GM12878 (cell line): ENCODE data around the gene YBX2. TPM values are rescaled to one million over a fixed set of nuclear protein-coding genes. Genes with fewer than 3 reads are reported as not detected.

ENCODE experiments used
- ATAC-seq: fragments of 200-7000 bp; cut with Tn5 transposase; 3 replicates; pipeline ENCODE4 v1.9.1; 2020; ENCODE audit warnings: mild to moderate bottlenecking, moderate library complexity
- BruUV-seq: library from RNA; stranded (reverse); fragments of 400-500 nt; replicated peaks from 2 replicates; lab custom pipeline; 2021; lab: Mats Ljungman, UMichigan
- CTCF ChIA-PET: fragments of 300-600 bp; sonication (Branson Sonifier 250); formaldehyde crosslinking; extraction: SDS; loops from one replicate; lab custom pipeline; 2021; ENCODE audit warnings: inconsistent platforms; lab: Yijun Ruan, JAX
- POLR2A ChIA-PET: fragments of 350-600 bp; formaldehyde crosslinking; extraction: SDS; loops from one replicate; lab custom pipeline; 2021; ENCODE audit warnings: inconsistent platforms; lab: Charles Lee
- RAD21 ChIA-PET: fragments of 300-600 bp; sonication (Branson Sonifier 250); formaldehyde crosslinking; loops from one replicate; lab custom pipeline; 2023; ENCODE audit warnings: antibody characterized with exemption; ENCODE audit not compliant: unreplicated experiment; lab: Charles Lee
- SMC1A ChIA-PET: fragments of 300-600 bp; sonication (Branson Sonifier 250); formaldehyde crosslinking; loops from one replicate; lab custom pipeline; 2023; ENCODE audit not compliant: unreplicated experiment, uncharacterized antibody; lab: Charles Lee
- DNase-seq: peaks from one replicate; pipeline ENCODE4 v3.0.0-alpha.2; 2011; ENCODE audit warnings: low read depth, low spot score
- FAIRE-seq: peaks from 3 replicates; lab custom pipeline; 2011; peaks lifted over from hg19 to GRCh38; lab: Jason Lieb, UNC
- H2AFZ ChIP-seq: 2 replicates; pipeline ENCODE4 v1.6.0; 2011; ENCODE audit warnings: low read depth, low read length, control low read depth; ENCODE audit not compliant: control insufficient read depth
- H3K27ac ChIP-seq: 2 replicates; pipeline ENCODE4 v1.5.1; 2011; ENCODE audit warnings: control low read depth; ENCODE audit not compliant: control insufficient read depth, insufficient read depth
- H3K27me3 ChIP-seq, 2 experiments: replicated peaks in 1 of 2; 2 replicates each; pipeline versions ENCODE4 v1.6.0 to v1.6.1; 2011; ENCODE audit warnings: low read length in 1 of 2; ENCODE audit not compliant: control insufficient read depth in 2 of 2, insufficient read depth in 2 of 2
- H3K36me3 ChIP-seq, 2 experiments: 2 replicates each; pipeline ENCODE4 v1.5.1; 2011; ENCODE audit warnings: low read length in 1 of 2; ENCODE audit not compliant: control insufficient read depth in 2 of 2, insufficient read depth in 2 of 2
- H3K4me1 ChIP-seq: 2 replicates; pipeline ENCODE4 v1.6.1; 2011; ENCODE audit warnings: mild to moderate bottlenecking, low read length, moderate library complexity, mixed read lengths; ENCODE audit not compliant: control insufficient read depth, insufficient read depth
- H3K4me2 ChIP-seq: 2 replicates; pipeline ENCODE4 v1.6.0; 2011; ENCODE audit warnings: control low read depth; ENCODE audit not compliant: control insufficient read depth, insufficient read depth
- H3K4me3 ChIP-seq: fragments of 200-600 bp; sonication (generic); 2 replicates; pipeline ENCODE4 v1.5.1; 2016
- H3K79me2 ChIP-seq: 2 replicates; pipeline ENCODE4 v1.6.0; 2011; ENCODE audit warnings: low read length; ENCODE audit not compliant: control insufficient read depth, insufficient read depth
- H3K9ac ChIP-seq: 2 replicates; pipeline ENCODE4 v1.8.0; 2011; ENCODE audit warnings: low read length, control low read depth, mixed read lengths; ENCODE audit not compliant: control insufficient read depth, insufficient read depth
- H3K9me3 ChIP-seq: replicated peaks from 3 replicates; pipeline ENCODE4 v1.5.1; 2011; ENCODE audit warnings: mild to moderate bottlenecking, low read length; ENCODE audit not compliant: control insufficient read depth, insufficient read depth
- H4K20me1 ChIP-seq: 2 replicates; pipeline ENCODE4 v1.6.0; 2011; ENCODE audit not compliant: control insufficient read depth, insufficient read depth
- ATF7 ChIP-seq: fragments of 450-650 bp; IDR thresholded peaks from 2 replicates; pipeline ENCODE4 v1.6.1; 2016; ENCODE audit warnings: low read depth, mild to moderate bottlenecking
- BMI1 ChIP-seq: fragments of 450-650 bp; IDR thresholded peaks from 2 replicates; pipeline ENCODE4 v1.6.1; 2016; ENCODE audit warnings: mild to moderate bottlenecking, moderate library complexity, borderline replicate concordance
- BRCA1 ChIP-seq: IDR thresholded peaks from 2 replicates; pipeline ENCODE4 v1.6.1; 2011; ENCODE audit warnings: low read depth, low read length, improper control_type of control experiment
- CEBPB ChIP-seq, 2 experiments: fragments of 150-350 bp in 1 of 2; IDR thresholded peaks; 2 replicates each; pipeline ENCODE4 v1.6.1; 2012 to 2014; ENCODE audit warnings: low read depth in 2 of 2, low read length in 2 of 2, borderline replicate concordance in 1 of 2, inconsistent platforms in 1 of 2
- CEBPZ ChIP-seq: fragments of 150-350 bp; IDR thresholded peaks from 2 replicates; pipeline ENCODE4 v1.6.1; 2016; ENCODE audit warnings: low read depth, low read length
- CREB1 ChIP-seq: IDR thresholded peaks from 2 replicates; pipeline ENCODE4 v1.6.1; 2012; ENCODE audit warnings: low read depth, mild to moderate bottlenecking, inconsistent platforms
- E2F8 ChIP-seq: fragments of 450-650 bp; IDR thresholded peaks from 2 replicates; pipeline ENCODE4 v1.6.1; 2018; ENCODE audit warnings: mild to moderate bottlenecking, low read depth, moderate library complexity; ENCODE audit not compliant: partially characterized antibody
- FOXK2 ChIP-seq: fragments of 450-650 bp; IDR thresholded peaks from 2 replicates; pipeline ENCODE4 v1.6.1; 2017; ENCODE audit warnings: mild to moderate bottlenecking, moderate library complexity
- KAT2A ChIP-seq: conservative IDR thresholded peaks from 2 replicates; pipeline ENCODE4 v1.6.1; 2011; ENCODE audit warnings: low read depth, low read length; ENCODE audit not compliant: control insufficient read depth
- NFIC ChIP-seq: IDR thresholded peaks from 2 replicates; pipeline ENCODE4 v1.6.1; 2012; ENCODE audit warnings: low read depth, mild to moderate bottlenecking, inconsistent platforms, low read length, moderate library complexity
- PML ChIP-seq: IDR thresholded peaks from 2 replicates; pipeline ENCODE4 v1.6.1; 2012; ENCODE audit warnings: low read length, inconsistent platforms
- ZBTB40 ChIP-seq: fragments of 450-650 bp; IDR thresholded peaks from 2 replicates; pipeline ENCODE4 v1.6.1; 2016; ENCODE audit warnings: mild to moderate bottlenecking, moderate library complexity, borderline replicate concordance
- ZNF274 ChIP-seq: IDR thresholded peaks from one replicate; pipeline ENCODE4 v1.8.0; 2011; ENCODE audit not compliant: insufficient read length, insufficient read depth
- WGBS: methylation state at CpG from one replicate; pipeline ENCODE4 v1.1.6; 2016; ENCODE audit warnings: low lambda C conversion rate; ENCODE audit not compliant: insufficient replicate concordance, insufficient coverage; ENCODE audit errors: missing lambda C conversion rate; 5-methylcytosine and 5-hydroxymethylcytosine counted together
- in situ Hi-C: fragments of 300-500 bp; cut with MboI; formaldehyde crosslinking; loops from 9 replicates; pipeline ENCODE4 v1.14.3; 2018; ENCODE audit warnings: mixed read lengths
- intact Hi-C: fragments of 100-400 bp; cut with micrococcal nuclease; formaldehyde crosslinking; loops from one replicate; pipeline ENCODE4 v1.14.2; 2022; ENCODE audit not compliant: unreplicated experiment
- polyA plus RNA-seq, 11 experiments: library from polyadenylated mRNA; depleted of rRNA in 4 of 11; unstranded in 6 of 11; stranded (reverse) in 5 of 11; fragments of >200 nt; fragmentation: Nextera tagmentation in 4 of 11; fragmentation: Illumina TruSeq in 1 of 11; extraction: Ambion mirVana in 4 of 11; extraction: Trizol in 1 of 11; gene quantifications; 1 replicate in 1 of 11; 2 replicates in 10 of 11; pipeline versions ENCODE4 v1.2.1 to v1.2.3, GENCODE V29; 2011 to 2016; ENCODE audit warnings: inconsistent platforms in 2 of 11, missing spikeins in 2 of 11, low read depth in 1 of 11
- total RNA-seq, 4 experiments: library from RNA; depleted of rRNA in 3 of 4; stranded (reverse); fragments of >200 nt in 3 of 4; fragmentation: Illumina TruSeq in 1 of 4; extraction: Trizol in 1 of 4; gene quantifications; 2 replicates each; pipeline versions ENCODE4 v1.2.1 to v1.2.3, GENCODE V29; 2013 to 2021

Gene YBX2
- total and polyA plus RNA-seq, 10 of the 15 experiments (the other 5 are each of a cell fraction or from before 2014, with no cell fraction given), result not detected

- in situ Hi-C loops (no loop called here), intact Hi-C loops (no loop called here)
- Histone ChIP-seq H3K9me3 (no peaks in the 10 kb centered on the region), H3K4me1 (peaks cover 8% of the 10 kb centered on the region), H3K27ac (no peak overlapping the region), H3K4me2 (no peak overlapping the region), H3K27me3 (peaks cover 0 to 1% of the 10 kb centered on the region in 2 experiments; a peak in 3 of 4 replicates), H3K4me3 (no peak overlapping the region), H4K20me1 (no peaks in the 10 kb centered on the region; the same call in none of the 2 replicates), H2AFZ (no peak overlapping the region), H3K9ac (no peak overlapping the region), H3K36me3 (no peaks in the 10 kb centered on the region), H3K79me2 (no peaks in the 10 kb centered on the region)
- ChIA-PET POLR2A (no interaction called here), SMC1A (interaction anchor here (0.6 to 2.0 kb wide), 2 partner anchors 11 to 19 kb away, joined by 3 to 12 read pairs; no protein-coding TSS in a partner anchor), CTCF (interaction anchor here (1.0 to 10.3 kb wide), 2 partner anchors 12 to 51 kb away, joined by 3 to 102 read pairs; no protein-coding TSS in a partner anchor), RAD21 (interaction anchor here (1.7 kb wide), 1 partner anchor 10 kb away, joined by 10 read pairs; no protein-coding TSS in a partner anchor)
- no TSS peak for BruUV-seq
- no peak for DNase-seq
- no peak for ATAC-seq
- FAIRE-seq, result no peak
- WGBS, result 40% methylated on average over 12 of the region's 12 CpGs
- TF ChIP-seq BMI1 (no peak), CREB1 (no peak), ZBTB40 (no peak), KAT2A (no peak), E2F8 (no peak), BRCA1 (no peak), CEBPZ (no peak), FOXK2 (no peak), PML (no peak), CEBPB (IDR thresholded peaks at IDR 0.05; ENCODE audit: borderline replicate concordance in 1 of 2, low read depth in 2 of 2, low read length in 2 of 2) (no peak), NFIC (no peak), ZNF274 (no peak), ATF7 (no peak)
Measured at GRCh38 chr17:7285679-7286078, 8.8 kb downstream of the YBX2 start.
